T1000 (cell line): ENCODE results near the gene CDH12.
"Not testable (repeated sequence)": the region's sequence is repeated elsewhere in the genome, so short reads cannot be mapped to it uniquely, and the experiment has no call there.

Source experiments
- DNase-seq: peaks from one replicate; lab custom pipeline; 2025; ENCODE audit warnings: mixed read lengths; lab: John Stamatoyannopoulos, UW

Gene CDH12

DNA sequence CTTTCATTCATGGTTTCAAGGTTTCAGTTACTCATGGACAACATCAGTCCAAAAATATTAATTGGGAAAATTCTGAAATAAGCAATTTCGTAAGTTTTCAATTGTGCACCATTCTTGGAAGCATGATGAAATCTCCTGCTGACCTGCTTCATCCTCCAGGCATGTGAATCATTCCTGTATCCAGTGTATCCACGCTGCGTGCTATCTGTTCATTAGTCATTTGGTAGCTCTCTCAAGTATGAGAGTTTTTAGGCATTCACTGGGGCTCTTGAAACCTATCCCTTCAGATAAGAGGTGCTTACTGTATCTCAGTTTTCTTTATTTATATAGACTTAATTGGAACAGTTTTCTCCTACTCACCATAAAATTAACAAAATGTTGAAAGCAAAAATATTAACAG lies 293.0 kb downstream of the CDH12 start:
- DNase-seq: peak; percentile 13

DNA sequence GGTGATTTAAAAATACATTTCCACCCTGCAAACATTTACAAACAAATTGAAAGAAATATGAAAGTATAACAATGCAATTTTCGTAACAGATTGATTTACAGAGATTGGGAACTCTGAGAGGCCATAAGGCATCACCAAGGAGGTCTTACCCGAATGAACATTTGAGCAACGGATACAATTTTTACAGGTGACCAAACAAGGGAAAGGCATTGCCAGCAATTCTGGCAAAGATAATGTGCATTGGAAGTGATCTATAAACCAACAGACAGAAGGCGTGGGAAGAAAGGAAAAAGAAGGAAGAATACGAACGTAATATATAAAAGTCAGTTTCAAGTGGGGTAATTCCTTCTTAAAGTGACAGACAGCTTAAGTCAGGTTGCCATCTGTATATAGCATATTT lies 295.9 kb downstream of the CDH12 start:
- DNase-seq: no peak

- DNase-seq: no peak
These were observed 298.7 kb downstream of the CDH12 start for GRCh38 chr5:22554475-22554874.

DNA sequence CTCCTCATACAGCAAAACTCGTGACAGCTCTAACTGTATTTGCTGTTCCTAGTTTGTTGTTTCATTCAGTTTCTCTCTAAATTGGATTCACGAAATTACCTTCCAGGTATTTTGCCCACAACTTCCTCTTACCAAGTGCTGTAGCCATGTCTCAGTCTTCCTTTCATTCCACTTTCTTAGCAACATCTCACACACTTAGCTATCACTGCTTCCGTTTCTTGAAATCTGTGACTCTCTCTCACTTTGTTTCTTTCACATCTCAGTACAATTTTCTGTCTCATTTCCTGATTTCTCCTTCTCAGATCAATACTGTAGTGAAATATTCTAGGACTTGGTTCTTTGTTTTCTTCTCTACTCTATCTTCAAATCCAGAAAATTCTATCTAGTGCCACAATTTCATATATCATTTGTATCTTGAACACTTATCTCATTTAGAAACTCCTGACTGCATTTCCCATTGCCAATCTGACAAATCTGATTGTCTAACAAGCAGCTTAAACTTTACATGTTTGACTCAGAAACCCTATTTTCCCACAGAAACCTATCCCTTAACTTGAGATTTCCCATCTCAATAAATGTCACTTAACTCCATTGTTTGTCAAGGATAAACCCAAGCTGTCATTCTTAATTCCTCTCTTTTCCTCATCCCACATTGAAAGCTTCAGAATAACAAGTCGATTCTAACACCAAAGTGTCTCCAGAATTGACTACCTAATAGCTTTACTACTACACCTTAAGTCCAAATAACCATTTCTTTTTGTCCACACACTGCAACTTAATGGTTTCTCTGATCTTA lies 303.1 kb downstream of the CDH12 start:
- DNase-seq: no peak

DNA sequence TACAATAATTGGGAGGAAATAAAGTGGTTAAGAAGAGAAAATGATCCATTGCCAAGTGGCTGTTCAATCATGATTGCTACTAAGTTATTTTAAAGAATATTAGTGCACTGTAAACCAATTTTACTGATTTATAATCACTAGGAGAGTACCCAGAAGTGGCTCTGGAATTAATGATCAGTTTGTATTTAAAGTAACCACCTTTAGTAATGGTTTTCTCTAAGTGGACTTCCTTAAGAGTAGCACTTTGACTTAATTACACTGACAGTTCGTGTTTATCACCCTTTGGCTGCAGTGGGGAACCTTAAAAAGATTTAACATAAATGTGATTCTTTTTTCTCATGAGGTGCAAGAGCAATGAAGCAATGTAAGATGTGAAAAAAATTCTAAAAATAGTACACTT lies 310.8 kb downstream of the CDH12 start:
- no peak for DNase-seq

DNA sequence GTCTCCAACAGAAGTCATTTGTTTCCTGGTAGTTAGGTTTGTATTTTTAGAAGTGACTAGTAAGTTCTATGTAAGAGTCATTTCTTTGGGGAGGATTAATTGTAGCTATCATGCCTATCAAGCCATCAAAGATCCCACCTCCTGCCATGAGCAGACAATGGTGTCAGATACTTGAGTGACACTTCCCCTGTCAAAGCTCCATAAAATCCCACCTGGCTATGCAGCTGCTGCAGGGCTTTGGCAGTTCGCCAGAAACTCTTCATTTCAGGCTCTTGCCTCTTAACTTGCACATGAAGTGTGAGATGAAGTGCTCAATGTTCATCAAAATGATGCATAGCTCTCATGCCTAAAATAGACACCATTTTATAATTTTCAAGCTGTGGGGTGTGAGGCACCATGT lies 312.1 kb downstream of the CDH12 start:
- DNase-seq: no peak

DNA sequence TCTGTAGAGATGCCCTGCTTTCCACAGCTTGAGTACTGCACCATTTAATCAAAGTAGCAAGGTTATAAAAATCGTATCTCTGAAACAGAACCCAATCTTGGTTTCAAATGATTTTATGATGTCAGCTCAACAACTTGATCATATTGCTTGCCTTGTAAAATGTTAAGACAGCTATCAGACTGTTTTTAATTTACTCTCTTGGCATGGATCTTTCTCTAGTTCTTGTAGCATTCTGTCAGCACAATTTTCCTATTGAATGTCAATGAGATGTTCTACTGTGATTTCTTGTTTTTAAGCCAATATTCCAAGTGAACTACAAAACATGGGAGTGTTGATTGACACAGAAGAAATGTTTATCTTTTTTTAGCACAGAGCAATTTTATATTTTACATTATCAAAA lies 313.4 kb downstream of the CDH12 start:
- DNase-seq: no peak

GRCh38 chr5:22531986-22532385 lies 321.2 kb downstream of the CDH12 start:
- no peak for DNase-seq

GRCh38 chr5:22521521-22521920 lies 331.6 kb downstream of the CDH12 start:
- no peak for DNase-seq

GRCh38 chr5:22516497-22516896 lies 336.6 kb downstream of the CDH12 start:
- not testable (repeated sequence) for DNase-seq

- DNase-seq: no peak
These were observed 338.9 kb downstream of the CDH12 start for GRCh38 chr5:22514231-22514630.

DNA sequence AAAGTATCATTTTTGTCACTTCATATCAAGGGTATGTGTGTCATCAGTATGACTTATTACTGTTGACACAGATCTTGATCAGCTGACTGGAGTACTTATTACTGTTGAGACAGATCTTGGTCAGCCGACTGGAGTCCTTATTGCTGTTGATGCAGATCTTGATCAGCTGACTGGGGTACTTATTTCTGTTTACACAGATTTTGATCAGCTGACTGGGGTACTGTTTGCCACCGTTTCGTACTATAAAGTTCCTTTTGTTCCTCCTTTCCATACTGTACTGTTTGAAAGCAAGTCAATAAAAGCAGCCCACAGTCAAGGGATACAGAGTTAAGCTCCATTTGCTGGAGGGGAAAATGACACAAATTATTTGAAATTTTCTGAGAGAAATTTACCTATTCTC lies 347.3 kb downstream of the CDH12 start:
- DNase-seq: no peak

DNA sequence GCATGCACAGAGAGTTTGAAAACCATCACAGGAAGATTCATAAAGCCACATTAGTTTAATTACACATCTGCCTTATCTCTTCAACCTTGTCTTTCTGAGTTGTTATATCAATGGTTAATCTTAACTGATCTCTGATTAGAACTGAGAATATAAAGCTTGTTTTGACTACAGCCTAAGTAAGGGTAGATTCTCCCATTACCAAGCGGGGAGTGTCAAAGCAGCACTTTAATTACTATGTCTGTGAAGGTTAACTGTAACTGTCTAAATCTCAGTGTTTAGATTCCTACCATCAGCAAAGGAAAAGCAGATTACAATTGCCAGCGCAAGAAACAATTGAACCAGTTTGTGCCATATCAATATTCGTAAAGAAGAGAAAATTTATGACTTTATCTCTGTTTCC lies 348.7 kb downstream of the CDH12 start:
- no peak for DNase-seq

GRCh38 chr5:22500556-22500955 lies 352.6 kb downstream of the CDH12 start:
- no peak for DNase-seq

DNA sequence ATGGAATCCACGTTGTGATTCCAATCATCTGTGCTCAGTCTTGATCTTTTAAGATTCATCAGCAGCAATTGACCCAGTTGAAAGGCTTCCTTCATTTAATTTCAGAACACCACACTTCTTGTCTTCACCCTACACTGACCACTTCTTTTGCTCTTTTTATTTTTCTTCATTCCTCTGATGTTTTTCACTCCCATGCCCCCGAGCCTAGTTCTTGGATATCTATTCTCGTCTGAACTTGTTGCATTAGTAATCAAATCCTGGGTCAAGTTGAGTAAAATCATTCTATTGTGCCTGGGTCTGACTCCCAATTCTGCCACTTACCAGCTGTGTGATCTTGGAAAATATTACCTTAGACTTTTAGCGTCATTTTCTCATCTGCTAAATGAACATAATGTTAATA lies 356.5 kb downstream of the CDH12 start:
- DNase-seq: no peak

DNA sequence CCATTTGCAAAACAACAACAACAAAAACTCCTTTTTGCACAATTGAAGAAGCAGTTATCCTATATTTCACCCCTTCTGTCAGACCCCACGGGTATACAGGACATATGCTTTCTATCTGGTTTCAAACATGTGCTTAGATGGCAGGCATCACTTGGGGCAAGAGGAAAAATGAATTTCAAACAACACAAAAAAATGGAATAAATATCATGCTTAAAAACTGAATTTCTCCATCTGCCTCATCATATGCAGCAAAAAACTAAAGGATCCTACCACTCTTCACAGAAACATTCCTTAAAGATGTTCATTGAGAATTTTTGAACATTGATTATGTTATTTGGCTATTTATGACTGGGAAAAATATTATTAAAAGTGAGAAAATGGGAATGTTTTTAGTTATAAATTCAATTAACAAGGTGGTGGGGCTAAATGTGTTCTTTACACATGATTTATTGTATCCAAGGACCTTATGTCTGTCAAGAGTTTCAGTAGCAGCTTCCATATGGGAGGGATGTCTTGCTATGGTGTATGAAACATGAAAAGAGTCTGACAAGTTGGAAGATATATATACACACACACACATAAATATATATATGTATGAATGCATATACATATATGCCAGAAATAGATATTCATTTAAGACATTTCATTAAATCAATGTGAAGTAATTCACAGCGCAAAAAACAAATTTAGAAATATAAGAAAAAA lies 358.0 kb downstream of the CDH12 start:
- DNase-seq: no peak

GRCh38 chr5:22488427-22488826 lies 364.7 kb downstream of the CDH12 start:
- DNase-seq: no peak

- no peak for DNase-seq
These were observed 372.8 kb downstream of the CDH12 start for GRCh38 chr5:22480305-22480704.

GRCh38 chr5:22473886-22474285 lies 379.3 kb downstream of the CDH12 start:
- DNase-seq: no peak

DNA sequence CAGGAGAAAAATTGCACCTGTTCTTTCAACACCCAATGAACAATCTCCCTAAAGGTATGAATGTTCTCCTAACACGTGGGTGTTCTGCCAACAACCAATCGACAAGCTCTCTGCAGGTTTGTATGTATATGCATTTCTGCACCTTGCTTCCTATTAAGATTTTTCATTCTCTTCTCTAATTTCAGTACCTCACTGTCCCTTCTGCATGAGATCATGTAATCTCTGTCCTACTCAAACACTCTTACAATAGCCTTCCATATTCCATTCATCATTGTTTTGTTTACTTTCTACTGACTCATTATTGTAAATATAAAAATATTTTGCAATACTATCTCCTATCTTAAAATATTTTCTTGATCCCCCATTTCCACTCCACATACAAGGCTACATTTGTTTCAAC lies 382.0 kb downstream of the CDH12 start:
- DNase-seq: no peak

DNA sequence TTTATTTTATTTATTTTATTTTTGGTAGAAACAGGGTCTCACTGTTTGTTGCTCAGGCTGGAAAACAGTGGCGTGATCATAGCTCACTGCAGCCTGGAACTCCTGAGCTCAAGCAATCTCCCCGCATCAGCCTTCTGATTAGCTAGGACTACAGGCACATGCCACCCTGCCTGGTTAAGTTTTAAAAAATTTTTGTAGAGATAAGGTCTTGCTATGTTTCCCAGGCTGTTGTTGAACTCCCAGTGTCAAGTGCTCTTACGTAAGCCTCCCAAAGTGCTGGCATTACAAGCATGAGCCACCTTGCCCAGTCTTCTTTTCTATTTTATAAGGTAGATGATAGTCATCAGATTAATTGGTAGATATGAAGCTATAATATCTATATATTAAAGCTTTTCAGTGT lies 382.7 kb downstream of the CDH12 start:
- no peak for DNase-seq

GRCh38 chr5:22465616-22466015 lies 387.5 kb downstream of the CDH12 start:
- DNase-seq: no peak

GRCh38 chr5:22465177-22465576 lies 388.0 kb downstream of the CDH12 start:
- DNase-seq: no peak

- no peak for DNase-seq
These were observed 393.0 kb downstream of the CDH12 start for GRCh38 chr5:22460189-22460588.
